ENCODE results near the gene CDH23.
"Not testable (repeated sequence)": the region's sequence is repeated elsewhere in the genome, so short reads cannot be mapped to it uniquely, and the experiment has no call there.

CDH23 gene

DNA sequence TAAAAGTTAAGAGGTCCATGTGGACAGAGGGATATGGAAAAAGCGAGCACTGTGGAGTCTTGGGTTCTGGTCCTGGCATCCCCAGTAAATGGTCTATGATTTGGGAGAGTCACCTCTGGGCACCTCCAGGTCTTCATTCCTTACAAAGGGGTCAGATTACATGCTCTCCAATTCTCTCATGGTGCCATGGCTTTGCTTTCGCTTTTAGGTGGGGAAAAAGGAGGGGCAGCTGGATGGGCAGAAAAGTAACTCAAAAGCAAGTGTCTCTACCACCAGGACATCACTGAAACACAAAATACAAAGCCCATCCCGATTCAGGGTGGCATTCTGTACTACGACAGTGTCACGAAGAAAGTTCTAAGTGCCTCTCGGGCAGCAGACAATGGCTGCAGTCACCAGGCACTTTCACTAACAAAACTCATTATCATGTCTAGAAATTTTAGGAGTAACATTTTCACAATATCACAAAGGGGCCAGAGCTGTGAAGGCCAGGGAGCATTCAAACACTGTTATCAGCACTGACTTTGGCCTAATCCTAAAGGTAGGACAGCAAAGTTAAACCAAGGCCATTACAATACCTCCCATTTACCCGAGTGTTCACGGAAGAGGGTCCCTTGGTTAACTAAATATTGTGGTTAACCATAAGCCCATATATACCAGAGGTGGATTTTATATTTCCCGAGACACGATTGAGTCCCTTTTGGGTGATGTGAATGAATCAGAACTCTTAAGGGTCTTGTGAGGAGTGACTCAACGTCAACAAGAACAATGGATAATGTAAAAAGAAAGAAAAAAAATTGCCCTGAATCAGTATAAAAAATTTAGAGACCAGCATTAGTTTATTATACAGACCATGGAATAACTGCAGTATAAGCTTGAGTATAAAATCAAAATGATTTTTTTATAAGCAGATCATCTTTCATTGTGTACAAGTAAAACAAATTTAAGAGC, 451.9 kb downstream of the CDH23 start:
- TF ChIP-seq, protein P1, sequence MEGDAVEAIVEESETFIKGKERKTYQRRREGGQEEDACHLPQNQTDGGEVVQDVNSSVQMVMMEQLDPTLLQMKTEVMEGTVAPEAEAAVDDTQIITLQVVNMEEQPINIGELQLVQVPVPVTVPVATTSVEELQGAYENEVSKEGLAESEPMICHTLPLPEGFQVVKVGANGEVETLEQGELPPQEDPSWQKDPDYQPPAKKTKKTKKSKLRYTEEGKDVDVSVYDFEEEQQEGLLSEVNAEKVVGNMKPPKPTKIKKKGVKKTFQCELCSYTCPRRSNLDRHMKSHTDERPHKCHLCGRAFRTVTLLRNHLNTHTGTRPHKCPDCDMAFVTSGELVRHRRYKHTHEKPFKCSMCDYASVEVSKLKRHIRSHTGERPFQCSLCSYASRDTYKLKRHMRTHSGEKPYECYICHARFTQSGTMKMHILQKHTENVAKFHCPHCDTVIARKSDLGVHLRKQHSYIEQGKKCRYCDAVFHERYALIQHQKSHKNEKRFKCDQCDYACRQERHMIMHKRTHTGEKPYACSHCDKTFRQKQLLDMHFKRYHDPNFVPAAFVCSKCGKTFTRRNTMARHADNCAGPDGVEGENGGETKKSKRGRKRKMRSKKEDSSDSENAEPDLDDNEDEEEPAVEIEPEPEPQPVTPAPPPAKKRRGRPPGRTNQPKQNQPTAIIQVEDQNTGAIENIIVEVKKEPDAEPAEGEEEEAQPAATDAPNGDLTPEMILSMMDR (IDR thresholded peaks at IDR 0.05; ENCODE audit: control insufficient read depth, extremely low read depth, insufficient read depth), result no peak
- no peak overlapping the region for H3K4me3 ChIP-seq (ENCODE audit: low read depth, low read length)
- DNase-seq (ENCODE audit: low read depth), result no peak

- TF ChIP-seq, protein P1 (IDR thresholded peaks at IDR 0.05; ENCODE audit: control insufficient read depth, extremely low read depth, insufficient read depth), result no peak
- peak overlapping the region; percentile 93 for H3K4me3 ChIP-seq (ENCODE audit: low read depth, low read length)
- no peak for DNase-seq (ENCODE audit: low read depth)
Observed at GRCh38 chr10:71849461-71849908, 452.8 kb downstream of the CDH23 start.

- TF ChIP-seq, protein P1 (IDR thresholded peaks at IDR 0.05; ENCODE audit: control insufficient read depth, extremely low read depth, insufficient read depth), result no peak
- peak overlapping the region; percentile 93 for H3K4me3 ChIP-seq (ENCODE audit: low read depth, low read length)
- DNase-seq (ENCODE audit: low read depth), result no peak
Observed at GRCh38 chr10:71850021-71850742, 453.5 kb downstream of the CDH23 start.

- H3K4me3 ChIP-seq (ENCODE audit: low read depth, low read length), result peak within 1 kb of the TSS; percentile 93
- DNase-seq (ENCODE audit: low read depth), result peak; percentile 91
- TF ChIP-seq, protein P1 (IDR thresholded peaks at IDR 0.05; ENCODE audit: control insufficient read depth, extremely low read depth, insufficient read depth), result no peak
Observed at GRCh38 chr10:71850743-71851464, 454.2 kb downstream of the CDH23 start, which contains the start of gene PSAP. PSAP (minus strand) TSS chr10:71851251; CDS start chr10:71851221, 30 bp downstream.

DNA sequence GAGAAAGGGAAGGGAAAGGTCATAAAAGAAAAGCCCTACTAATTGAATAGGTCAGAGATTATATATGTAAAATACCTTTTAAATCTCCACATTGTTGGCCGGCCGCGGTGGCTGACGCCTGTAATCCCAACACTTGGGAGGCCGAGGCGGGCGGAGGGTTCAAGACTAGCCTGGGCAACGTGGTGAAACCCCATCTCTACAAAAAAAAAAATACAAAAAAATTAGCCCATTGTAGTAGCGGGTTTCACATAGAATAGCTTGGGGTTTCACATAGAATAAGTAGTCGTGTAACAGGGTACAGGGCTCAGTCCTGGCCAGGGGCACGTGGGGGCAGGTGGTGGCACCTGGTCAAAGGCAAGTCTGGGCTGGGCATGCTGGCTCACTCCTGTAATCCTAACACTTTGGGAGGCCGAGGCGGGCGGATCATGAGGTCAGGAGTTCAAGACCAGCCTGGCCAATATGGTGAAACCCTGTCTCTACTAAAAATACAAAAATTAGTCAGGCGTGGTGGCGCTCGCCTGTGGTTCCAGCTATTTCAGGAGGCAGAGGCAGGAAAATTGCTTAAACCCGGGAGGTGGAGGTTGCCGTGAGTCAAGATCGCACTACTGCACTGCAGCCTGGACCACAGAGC, 454.9 kb downstream of the CDH23 start:
- DNase-seq (ENCODE audit: low read depth), result not testable (repeated sequence)
- peak overlapping the region; percentile 93 for H3K4me3 ChIP-seq (ENCODE audit: low read depth, low read length)

GRCh38 chr10:71852355-71852937, 455.7 kb downstream of the CDH23 start:
- TF ChIP-seq, protein P1 (IDR thresholded peaks at IDR 0.05; ENCODE audit: control insufficient read depth, extremely low read depth, insufficient read depth), result no peak
- no peak overlapping the region for H3K4me3 ChIP-seq (ENCODE audit: low read depth, low read length)
- DNase-seq (ENCODE audit: low read depth), result no peak
